Gastroesophageal sphincter (tissue), 4 donors: ENCODE results near the gene RBFA. TPM values are rescaled to one million over a fixed set of nuclear protein-coding genes. Genes with fewer than 3 reads are reported as not detected.

Experiments used
- ATAC-seq: fragments of 150-250 bp; one replicate; pipeline ENCODE4 v1.9.1; 2016; ENCODE audit warnings: mild to moderate bottlenecking, moderate library complexity
- H3K27ac ChIP-seq, 4 donors: fragments of 200-600 bp; sonication (generic) in 3 of 4; 1 replicate in 3 of 4; 2 replicates in 1 of 4; pipeline ENCODE4 v1.5.1; 2016 to 2019
- H3K27me3 ChIP-seq: fragments of 200-600 bp; sonication (generic); one replicate; pipeline ENCODE4 v1.5.1; 2019
- H3K36me3 ChIP-seq, 2 donors: fragments of 200-600 bp; sonication (generic); one replicate each; pipeline ENCODE4 v1.5.1; 2019; ENCODE audit warnings: control low read depth in 1 of 2
- H3K4me1 ChIP-seq, 3 donors: fragments of 200-600 bp; sonication (generic); 1 replicate in 2 of 3; 2 replicates in 1 of 3; pipeline ENCODE4 v1.5.1; 2016 to 2019; ENCODE audit warnings: control low read depth in 2 of 3
- H3K4me3 ChIP-seq, 2 donors: fragments of 200-600 bp; sonication (generic); one replicate each; pipeline ENCODE4 v1.5.1; 2019; ENCODE audit warnings: mild to moderate bottlenecking in 1 of 2, moderate library complexity in 1 of 2
- H3K9me3 ChIP-seq, 3 donors: fragments of 200-600 bp; sonication (generic); one replicate each; pipeline ENCODE4 v1.5.1; 2017 to 2019; ENCODE audit warnings: control low read depth in 2 of 3
- EP300 ChIP-seq: sonication (generic); formaldehyde crosslinking; IDR thresholded peaks from one replicate; pipeline ENCODE4 v1.6.1; 2017; ENCODE audit warnings: antibody characterized with exemption, mild to moderate bottlenecking
- POLR2A ChIP-seq, 2 donors: fragments of 450-650 bp; IDR thresholded peaks; one replicate each; pipeline ENCODE4 v1.6.1; 2017; ENCODE audit warnings: antibody characterized with exemption in 2 of 2, mild to moderate bottlenecking in 2 of 2, moderate library complexity in 1 of 2
- POLR2AphosphoS5 ChIP-seq: sonication (generic); formaldehyde crosslinking; IDR thresholded peaks from one replicate; pipeline ENCODE4 v1.6.1; 2017; ENCODE audit warnings: antibody characterized with exemption
- WGBS, 2 donors: methylation state at CpG; one replicate each; pipeline ENCODE4 v1.1.5; 2018; ENCODE audit warnings: low coverage in 1 of 2; 5-methylcytosine and 5-hydroxymethylcytosine counted together
- total RNA-seq, 4 donors: library from RNA; depleted of rRNA; stranded (reverse); fragments of >200 nt; gene quantifications; one replicate each; pipeline ENCODE4 v1.1.0, GENCODE V29; 2016
- TF ChIP-seq, protein P1 (sequence below), 4 experiments: fragments of 200-600 bp in 2 of 4; fragments of 450-650 bp in 2 of 4; sonication (generic) in 1 of 4; IDR thresholded peaks; one replicate each; pipeline ENCODE4 v1.5.1; 2017 to 2019; ENCODE audit warnings: antibody characterized with exemption in 4 of 4, mild to moderate bottlenecking in 2 of 4, moderate library complexity in 2 of 4

Gene RBFA
- total RNA-seq, 4 donors from 2014 or later: 27.0 to 38.8 (median 32.7) TPM

GRCh38 chr18:80041424-80041823, 7.2 kb downstream of the RBFA start:
- H3K36me3 ChIP-seq: peaks cover 0 to 85% of the 10 kb centered on the region in 2 donors
- WGBS, 2 donors: 80 to 87% methylated on average over 6 to 10 of the region's 11 CpGs
- no peak for ATAC-seq

DNA sequence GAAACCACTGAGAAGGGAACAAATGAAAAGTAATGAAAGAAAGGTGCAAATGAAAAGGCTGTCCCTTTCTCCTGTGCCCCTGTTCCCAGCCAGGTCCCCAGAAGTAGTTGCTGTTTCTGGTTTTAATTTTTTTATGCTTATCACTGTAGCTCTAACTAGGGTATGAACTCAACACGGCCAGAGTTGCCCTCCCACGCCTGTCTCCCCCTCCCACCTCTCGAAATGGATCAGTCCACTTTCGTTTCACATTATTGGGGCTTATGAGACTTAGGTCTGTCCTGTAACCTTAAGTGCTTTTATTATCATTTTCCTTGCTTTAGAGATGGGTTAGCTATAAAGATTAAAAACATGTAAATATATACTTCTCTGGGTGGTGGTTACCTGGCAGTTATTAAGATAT, 8.6 kb downstream of the RBFA start:
- no peak overlapping the region for H3K4me3 ChIP-seq
- no peak for ATAC-seq
- no peaks in the 10 kb centered on the region for H3K9me3 ChIP-seq
- no peak for TF ChIP-seq POLR2A (IDR thresholded peaks at IDR 0.05)
- TF ChIP-seq, protein P1, sequence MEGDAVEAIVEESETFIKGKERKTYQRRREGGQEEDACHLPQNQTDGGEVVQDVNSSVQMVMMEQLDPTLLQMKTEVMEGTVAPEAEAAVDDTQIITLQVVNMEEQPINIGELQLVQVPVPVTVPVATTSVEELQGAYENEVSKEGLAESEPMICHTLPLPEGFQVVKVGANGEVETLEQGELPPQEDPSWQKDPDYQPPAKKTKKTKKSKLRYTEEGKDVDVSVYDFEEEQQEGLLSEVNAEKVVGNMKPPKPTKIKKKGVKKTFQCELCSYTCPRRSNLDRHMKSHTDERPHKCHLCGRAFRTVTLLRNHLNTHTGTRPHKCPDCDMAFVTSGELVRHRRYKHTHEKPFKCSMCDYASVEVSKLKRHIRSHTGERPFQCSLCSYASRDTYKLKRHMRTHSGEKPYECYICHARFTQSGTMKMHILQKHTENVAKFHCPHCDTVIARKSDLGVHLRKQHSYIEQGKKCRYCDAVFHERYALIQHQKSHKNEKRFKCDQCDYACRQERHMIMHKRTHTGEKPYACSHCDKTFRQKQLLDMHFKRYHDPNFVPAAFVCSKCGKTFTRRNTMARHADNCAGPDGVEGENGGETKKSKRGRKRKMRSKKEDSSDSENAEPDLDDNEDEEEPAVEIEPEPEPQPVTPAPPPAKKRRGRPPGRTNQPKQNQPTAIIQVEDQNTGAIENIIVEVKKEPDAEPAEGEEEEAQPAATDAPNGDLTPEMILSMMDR (IDR thresholded peaks at IDR 0.05): no peak
- H3K36me3 ChIP-seq: peaks cover 0 to 91% of the 10 kb centered on the region in 2 donors
- no peaks in the 10 kb centered on the region for H3K27me3 ChIP-seq
- WGBS, 2 donors: 84 to 94% methylated on average over 4 of the region's 4 CpGs
- H3K27ac ChIP-seq: no peak overlapping the region
- H3K4me1 ChIP-seq: no peaks in the 10 kb centered on the region

More at GRCh38 chr18:80041424-80041823, 7.2 kb downstream of the RBFA start:
- Histone ChIP-seq H3K4me3 (no peak overlapping the region), H3K9me3 (no peaks in the 10 kb centered on the region), H3K27ac (no peak overlapping the region), H3K27me3 (no peaks in the 10 kb centered on the region), H3K4me1 (no peaks in the 10 kb centered on the region)
- TF ChIP-seq EP300 (no peak), POLR2A (IDR thresholded peaks at IDR 0.05) (no peak), POLR2AphosphoS5 (no peak)
- TF ChIP-seq, protein P1 (IDR thresholded peaks at IDR 0.05): no peak

DNA sequence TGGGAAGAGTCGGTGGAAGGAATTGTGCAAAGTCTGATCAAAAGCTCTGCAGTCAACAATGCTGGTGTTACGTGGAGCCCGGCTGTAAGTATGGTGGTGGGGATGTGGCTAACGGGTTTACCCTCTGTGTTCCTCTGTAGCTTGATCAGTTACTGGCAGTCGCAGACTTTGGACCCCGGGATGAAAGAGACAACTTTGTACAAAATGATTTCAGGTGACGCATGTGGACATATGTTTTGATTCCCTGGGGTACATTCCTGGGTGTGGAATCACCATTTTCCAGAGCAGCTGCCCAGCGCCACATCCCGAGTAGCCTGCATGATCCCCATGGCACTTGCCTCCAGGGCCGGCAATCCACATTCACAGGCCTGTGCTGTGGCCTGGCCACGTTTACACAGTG, 9.8 kb downstream of the RBFA start:
- Histone ChIP-seq H3K9me3 (no peaks in the 10 kb centered on the region), H3K27me3 (no peaks in the 10 kb centered on the region), H3K36me3 (peaks cover 0 to 91% of the 10 kb centered on the region in 2 donors), H3K4me1 (no peaks in the 10 kb centered on the region), H3K4me3 (no peak overlapping the region), H3K27ac (no peak overlapping the region)
- no peak for ATAC-seq
- WGBS, 2 donors: 89 to 90% methylated on average over 7 to 10 of the region's 11 CpGs
- no peak for TF ChIP-seq POLR2AphosphoS5
- TF ChIP-seq, protein P1 (IDR thresholded peaks at IDR 0.05): no peak
- no peak for TF ChIP-seq EP300
- no peak for TF ChIP-seq POLR2A (IDR thresholded peaks at IDR 0.05)

- peaks cover 0 to 93% of the 10 kb centered on the region in 2 donors for H3K36me3 ChIP-seq
- no peaks in the 10 kb centered on the region for H3K9me3 ChIP-seq
- H3K4me1 ChIP-seq: no peaks in the 10 kb centered on the region
- no peak overlapping the region for H3K4me3 ChIP-seq
- WGBS, 2 donors: 90% methylated on average over 8 of the region's 8 CpGs; no CpG with 5 or more reads in 1 of the 2 donors
- ATAC-seq: no peak
- TF ChIP-seq POLR2AphosphoS5 (no peak), POLR2A (IDR thresholded peaks at IDR 0.05) (no peak), EP300 (no peak)
- TF ChIP-seq, protein P1 (IDR thresholded peaks at IDR 0.05): no peak
- no peak overlapping the region for H3K27ac ChIP-seq
- no peaks in the 10 kb centered on the region for H3K27me3 ChIP-seq
Measured at GRCh38 chr18:80046011-80046410, 11.8 kb downstream of the RBFA start.

DNA sequence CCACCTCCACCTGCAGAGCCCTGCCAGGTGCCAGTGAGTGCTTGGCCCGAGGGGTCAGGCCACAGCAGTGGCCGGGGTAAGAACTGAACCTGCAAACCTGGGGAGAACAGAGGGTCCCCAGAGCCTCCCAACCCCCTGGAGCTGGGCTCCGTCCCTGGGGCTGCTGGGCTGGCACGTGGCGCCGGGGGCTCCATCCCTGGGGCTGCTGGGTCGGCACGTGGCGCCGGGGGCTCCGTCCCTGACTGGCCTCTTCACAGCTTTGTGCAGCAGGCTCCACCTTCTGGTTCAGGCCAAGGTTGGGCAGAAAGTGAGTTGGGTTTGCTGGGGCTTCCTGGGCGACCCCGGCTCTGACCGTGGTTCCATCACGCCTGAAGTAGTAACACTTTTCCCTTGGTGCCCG, 12.2 kb downstream of the RBFA start:
- Histone ChIP-seq H3K27me3 (no peaks in the 10 kb centered on the region), H3K27ac (no peak overlapping the region), H3K36me3 (peaks cover 0 to 94% of the 10 kb centered on the region in 2 donors), H3K4me1 (no peaks in the 10 kb centered on the region), H3K4me3 (no peak overlapping the region), H3K9me3 (no peaks in the 10 kb centered on the region)
- TF ChIP-seq, protein P1 (IDR thresholded peaks at IDR 0.05): no peak
- no peak for TF ChIP-seq POLR2AphosphoS5
- WGBS, 2 donors: 96% methylated on average over 14 of the region's 16 CpGs; no CpG with 5 or more reads in 1 of the 2 donors
- ATAC-seq: no peak
